RWPE2 (cell line): ENCODE data around the gene COPE.

ENCODE experiments used
- ATAC-seq: fragments of 200-7000 bp; cut with Tn5 transposase; 3 replicates; pipeline ENCODE4 v1.9.1; 2021; ENCODE audit warnings: low read depth
- DNase-seq: peaks from one replicate; pipeline ENCODE4 v3.0.0-alpha.2; 2020; ENCODE audit warnings: low spot score
- H3K27ac ChIP-seq: fragments of 450-650 bp; 2 replicates; pipeline ENCODE4 v1.5.1; 2017; ENCODE audit warnings: mild to moderate bottlenecking; ENCODE audit not compliant: poor library complexity, severe bottlenecking
- H3K27me3 ChIP-seq: fragments of 250-450 bp; sonication (Bioruptor Pico); 2 replicates; pipeline ENCODE4 v1.5.1; 2021; ENCODE audit warnings: mild to moderate bottlenecking, moderate library complexity; ENCODE audit not compliant: insufficient read depth, poor library complexity, severe bottlenecking
- H3K36me3 ChIP-seq: fragments of 250-450 bp; sonication (Bioruptor Pico); 2 replicates; pipeline ENCODE4 v1.5.1; 2020; ENCODE audit warnings: low read depth, mild to moderate bottlenecking, moderate library complexity
- H3K4me1 ChIP-seq: fragments of 250-450 bp; sonication (Bioruptor Pico); 2 replicates; pipeline ENCODE4 v1.5.1; 2021; ENCODE audit warnings: mild to moderate bottlenecking, moderate library complexity; ENCODE audit not compliant: insufficient read depth, poor library complexity, severe bottlenecking
- H3K4me3 ChIP-seq: fragments of 250-450 bp; sonication (Bioruptor Pico); 2 replicates; pipeline ENCODE4 v1.5.1; 2021; ENCODE audit warnings: mild to moderate bottlenecking, moderate library complexity; ENCODE audit not compliant: severe bottlenecking
- H3K9me3 ChIP-seq: fragments of 250-450 bp; sonication (Bioruptor Pico); 2 replicates; pipeline ENCODE4 v1.5.1; 2021; ENCODE audit warnings: mild to moderate bottlenecking, moderate library complexity; ENCODE audit not compliant: severe bottlenecking
- TF ChIP-seq, protein P1 (sequence below): fragments of 450-650 bp; IDR thresholded peaks from one replicate; pipeline ENCODE4 v1.5.1; 2017; ENCODE audit warnings: mild to moderate bottlenecking, moderate library complexity; ENCODE audit not compliant: poor library complexity, severe bottlenecking

Gene COPE

GRCh38 chr19:18946918-18947317, 27.7 kb upstream of the COPE start:
- no peaks in the 10 kb centered on the region for H3K27me3 ChIP-seq
- DNase-seq: no peak
- H3K4me1 ChIP-seq: peaks cover 5% of the 10 kb centered on the region
- H3K36me3 ChIP-seq: peaks cover 10% of the 10 kb centered on the region; the same call in 1 of the 2 replicates
- no peak overlapping the region for H3K27ac ChIP-seq
- H3K4me3 ChIP-seq: no peak overlapping the region
- no peak for ATAC-seq
- H3K9me3 ChIP-seq: no peaks in the 10 kb centered on the region
- TF ChIP-seq, protein P1, sequence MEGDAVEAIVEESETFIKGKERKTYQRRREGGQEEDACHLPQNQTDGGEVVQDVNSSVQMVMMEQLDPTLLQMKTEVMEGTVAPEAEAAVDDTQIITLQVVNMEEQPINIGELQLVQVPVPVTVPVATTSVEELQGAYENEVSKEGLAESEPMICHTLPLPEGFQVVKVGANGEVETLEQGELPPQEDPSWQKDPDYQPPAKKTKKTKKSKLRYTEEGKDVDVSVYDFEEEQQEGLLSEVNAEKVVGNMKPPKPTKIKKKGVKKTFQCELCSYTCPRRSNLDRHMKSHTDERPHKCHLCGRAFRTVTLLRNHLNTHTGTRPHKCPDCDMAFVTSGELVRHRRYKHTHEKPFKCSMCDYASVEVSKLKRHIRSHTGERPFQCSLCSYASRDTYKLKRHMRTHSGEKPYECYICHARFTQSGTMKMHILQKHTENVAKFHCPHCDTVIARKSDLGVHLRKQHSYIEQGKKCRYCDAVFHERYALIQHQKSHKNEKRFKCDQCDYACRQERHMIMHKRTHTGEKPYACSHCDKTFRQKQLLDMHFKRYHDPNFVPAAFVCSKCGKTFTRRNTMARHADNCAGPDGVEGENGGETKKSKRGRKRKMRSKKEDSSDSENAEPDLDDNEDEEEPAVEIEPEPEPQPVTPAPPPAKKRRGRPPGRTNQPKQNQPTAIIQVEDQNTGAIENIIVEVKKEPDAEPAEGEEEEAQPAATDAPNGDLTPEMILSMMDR: no peak

- peaks cover 2% of the 10 kb centered on the region for H3K4me1 ChIP-seq
- TF ChIP-seq, protein P1: no peak
- H3K27me3 ChIP-seq: no peaks in the 10 kb centered on the region
- DNase-seq (no peak), ATAC-seq (no peak)
- peaks cover 10% of the 10 kb centered on the region; the same call in 1 of the 2 replicates for H3K36me3 ChIP-seq
- no peak overlapping the region for H3K27ac ChIP-seq
- H3K9me3 ChIP-seq: no peaks in the 10 kb centered on the region
- H3K4me3 ChIP-seq: no peak overlapping the region
These were observed 27.1 kb upstream of the COPE start for GRCh38 chr19:18946335-18946734.

GRCh38 chr19:18945297-18945696, 26.1 kb upstream of the COPE start:
- Histone ChIP-seq H3K9me3 (no peaks in the 10 kb centered on the region), H3K27me3 (no peaks in the 10 kb centered on the region), H3K4me1 (no peaks in the 10 kb centered on the region), H3K36me3 (peaks cover 10% of the 10 kb centered on the region; the same call in 1 of the 2 replicates), H3K27ac (no peak overlapping the region), H3K4me3 (no peak overlapping the region)
- TF ChIP-seq, protein P1: no peak
- DNase-seq (no peak), ATAC-seq (no peak)

DNA sequence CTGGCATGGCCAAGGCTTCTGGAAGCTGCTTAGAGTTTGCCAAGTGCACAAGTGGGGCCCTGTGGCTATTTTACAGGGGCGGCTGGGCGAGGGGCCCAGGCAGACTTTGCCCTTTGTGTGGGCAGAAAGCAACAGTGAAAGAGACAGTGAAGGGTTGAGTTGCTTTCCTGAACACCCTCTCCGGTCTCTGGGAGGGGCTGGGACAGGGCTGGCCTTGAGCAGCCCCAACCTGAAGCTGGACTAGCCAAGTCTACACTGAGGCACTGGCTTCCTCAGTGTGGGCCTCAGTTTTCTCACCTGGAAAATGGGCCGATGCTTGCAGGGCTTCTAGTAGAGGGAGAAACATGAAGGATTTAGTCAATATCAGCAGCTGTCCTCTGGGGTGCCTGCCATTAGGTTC, 24.3 kb upstream of the COPE start:
- DNase-seq (no peak), ATAC-seq (no peak)
- TF ChIP-seq, protein P1: no peak
- peaks cover 18% of the 10 kb centered on the region for H3K36me3 ChIP-seq
- no peaks in the 10 kb centered on the region for H3K9me3 ChIP-seq
- no peak overlapping the region for H3K27ac ChIP-seq
- H3K4me3 ChIP-seq: no peak overlapping the region
- H3K4me1 ChIP-seq: no peaks in the 10 kb centered on the region
- no peaks in the 10 kb centered on the region for H3K27me3 ChIP-seq

GRCh38 chr19:18942692-18943091, 23.5 kb upstream of the COPE start:
- H3K27me3 ChIP-seq: no peaks in the 10 kb centered on the region
- DNase-seq (no peak), ATAC-seq (no peak)
- no peaks in the 10 kb centered on the region for H3K4me1 ChIP-seq
- TF ChIP-seq, protein P1: no peak
- H3K9me3 ChIP-seq: no peaks in the 10 kb centered on the region
- no peak overlapping the region for H3K27ac ChIP-seq
- H3K36me3 ChIP-seq: peaks cover 25% of the 10 kb centered on the region
- no peak overlapping the region for H3K4me3 ChIP-seq
